CD14-positive monocyte (primary cell): ENCODE measurements around the gene TUBA1C. TPM values are rescaled to one million over a fixed set of nuclear protein-coding genes. Genes with fewer than 3 reads are reported as not detected.

Experiments used
- DNase-seq, 3 donors: peaks; one replicate each; pipeline ENCODE4 v3.0.0-alpha.2; 2011 to 2022
- H2AFZ ChIP-seq: 2 replicates; pipeline ENCODE4 v1.6.0; 2012; ENCODE audit warnings: mild to moderate bottlenecking, low read depth, low read length, inconsistent platforms; ENCODE audit not compliant: insufficient read depth, poor library complexity, severe bottlenecking
- H3K27ac ChIP-seq, 2 donors: 1 replicate in 1 of 2; 2 replicates in 1 of 2; pipeline ENCODE4 v1.5.1; 2012 to 2013; ENCODE audit warnings: low read length in 2 of 2, control low read depth in 1 of 2, inconsistent platforms in 1 of 2, low read depth in 1 of 2, mild to moderate bottlenecking in 1 of 2
- H3K27me3 ChIP-seq, 2 donors: one replicate each; pipeline versions ENCODE4 v1.6.0 to v1.6.1; 2011 to 2013; ENCODE audit warnings: low read length in 2 of 2; ENCODE audit not compliant: control insufficient read depth in 2 of 2, insufficient read depth in 2 of 2
- H3K36me3 ChIP-seq, 2 donors: replicated peaks in 1 of 2; 1 replicate in 1 of 2; 2 replicates in 1 of 2; pipeline versions ENCODE4 v1.5.1 to v1.6.1; 2012 to 2013; ENCODE audit warnings: low read length in 2 of 2, control low read depth in 1 of 2, inconsistent platforms in 1 of 2, mild to moderate bottlenecking in 1 of 2; ENCODE audit not compliant: insufficient read depth in 2 of 2, control insufficient read depth in 1 of 2
- H3K4me1 ChIP-seq, 2 donors: 1 replicate in 1 of 2; 2 replicates in 1 of 2; pipeline versions ENCODE4 v1.5.1 to v1.6.1; 2012 to 2013; ENCODE audit warnings: low read length in 2 of 2, control low read depth in 1 of 2, inconsistent platforms in 1 of 2, mild to moderate bottlenecking in 1 of 2, moderate library complexity in 1 of 2; ENCODE audit not compliant: insufficient read depth in 2 of 2, control insufficient read depth in 1 of 2
- H3K4me2 ChIP-seq: replicated peaks from 2 replicates; pipeline ENCODE3; 2012; ENCODE audit warnings: low read length, moderate library complexity, mild to moderate bottlenecking; ENCODE audit not compliant: poor library complexity, severe bottlenecking; ENCODE audit errors: extremely low read depth
- H3K4me3 ChIP-seq, 3 experiments: fragments of 200-600 bp in 1 of 3; sonication (generic) in 1 of 3; replicated peaks in 1 of 3; 1 replicate in 2 of 3; 2 replicates in 1 of 3; pipeline ENCODE4 v1.5.1; 2011 to 2013; ENCODE audit warnings: low read length in 3 of 3, mild to moderate bottlenecking in 3 of 3, control low read depth in 2 of 3, low read depth in 2 of 3, inconsistent platforms in 1 of 3, moderate library complexity in 1 of 3
- H3K79me2 ChIP-seq: 2 replicates; pipeline ENCODE4 v1.6.0; 2012; ENCODE audit warnings: mild to moderate bottlenecking, control low read depth, inconsistent platforms, low read length, moderate library complexity; ENCODE audit not compliant: insufficient read depth
- H3K9ac ChIP-seq: 2 replicates; pipeline ENCODE4 v1.6.0; 2017; ENCODE audit warnings: low read length, mild to moderate bottlenecking; ENCODE audit not compliant: insufficient read depth, poor library complexity, severe bottlenecking
- H3K9me3 ChIP-seq, 2 donors: replicated peaks in 1 of 2; 1 replicate in 1 of 2; 2 replicates in 1 of 2; pipeline versions ENCODE4 v1.5.1 to v1.6.1; 2012 to 2013; ENCODE audit warnings: low read length in 2 of 2, control low read depth in 1 of 2; ENCODE audit not compliant: control insufficient read depth in 1 of 2, insufficient read depth in 1 of 2
- H4K20me1 ChIP-seq: 2 replicates; pipeline ENCODE4 v1.6.0; 2012; ENCODE audit warnings: mild to moderate bottlenecking, low read length, control low read depth, moderate library complexity; ENCODE audit not compliant: insufficient read depth
- H3K27ac Mint-ChIP-seq, 7 donors: one replicate each; pipeline ENCODE4 v1.8.0; 2020; ENCODE audit warnings: mild to moderate bottlenecking in 7 of 7, mixed read lengths in 7 of 7, moderate library complexity in 6 of 7, inconsistent platforms in 2 of 7
- H3K27me3 Mint-ChIP-seq, 3 donors: one replicate each; pipeline ENCODE4 v1.8.0; 2021 to 2022; ENCODE audit warnings: low read depth in 3 of 3, mild to moderate bottlenecking in 3 of 3, mixed read lengths in 3 of 3, moderate library complexity in 3 of 3, inconsistent platforms in 1 of 3
- H3K36me3 Mint-ChIP-seq, 2 donors: one replicate each; pipeline ENCODE4 v1.8.0; 2020; ENCODE audit warnings: mixed read lengths in 2 of 2, inconsistent platforms in 1 of 2, mild to moderate bottlenecking in 1 of 2
- H3K4me1 Mint-ChIP-seq: one replicate; pipeline ENCODE4 v1.8.0; 2020; ENCODE audit warnings: mild to moderate bottlenecking, mixed read lengths
- H3K4me3 Mint-ChIP-seq, 2 donors: one replicate each; pipeline ENCODE4 v1.8.0; 2020; ENCODE audit warnings: mild to moderate bottlenecking in 2 of 2, mixed read lengths in 2 of 2, moderate library complexity in 1 of 2
- H3K9me3 Mint-ChIP-seq, 7 donors: one replicate each; pipeline ENCODE4 v1.8.0; 2020 to 2022; ENCODE audit warnings: mixed read lengths in 7 of 7, mild to moderate bottlenecking in 6 of 7, moderate library complexity in 6 of 7, inconsistent platforms in 2 of 7
- CTCF ChIP-seq: fragments of 200-600 bp; IDR thresholded peaks from one replicate; pipeline ENCODE4 v1.8.0; 2022; ENCODE audit warnings: antibody characterized with exemption, mild to moderate bottlenecking
- WGBS: methylation state at CpG from one replicate; pipeline ENCODE4 v1.1.5; 2013; ENCODE audit warnings: missing lambda C conversion rate; ENCODE audit not compliant: insufficient coverage; 5-methylcytosine and 5-hydroxymethylcytosine counted together
- intact Hi-C, 2 donors: fragments of 100-400 bp; cut with micrococcal nuclease; formaldehyde crosslinking; loops; one replicate each; pipeline versions ENCODE4 v1.15.0 to v1.15.1; 2023
- polyA plus RNA-seq, 3 donors: library from polyadenylated mRNA; depleted of rRNA in 1 of 3; unstranded in 2 of 3; stranded (reverse) in 1 of 3; fragments of 300-500 nt in 2 of 3; fragments of >200 nt in 1 of 3; fragmentation: Illumina TruSeq in 2 of 3; gene quantifications; 1 replicate in 2 of 3; 2 replicates in 1 of 3; pipeline ENCODE4 v1.2.3, GENCODE V29; 2012 to 2021

TUBA1C gene
- polyA plus RNA-seq, 3 donors: 53.7 to 263 (median 61.0) TPM

GRCh38 chr12:49223590-49224369, 41.1 kb upstream of the TUBA1C start:
- Histone ChIP-seq H3K4me3 (peak overlapping the region in 1 of 3 experiments; percentile 41), H3K36me3 (no peaks in the 10 kb centered on the region), H3K9me3 (no peaks in the 10 kb centered on the region), H4K20me1 (no peaks in the 10 kb centered on the region), H3K4me2 (peak overlapping the region; percentile 37), H3K27me3 (no peaks in the 10 kb centered on the region), H3K79me2 (no peaks in the 10 kb centered on the region), H3K4me1 (peaks cover 73 to 75% of the 10 kb centered on the region in 2 donors), H3K27ac (peak overlapping the region; percentile 77 to 82), H2AFZ (peak overlapping the region; percentile 27), H3K9ac (no peak overlapping the region)
- Mint-ChIP-seq H3K4me3 (no peak overlapping the region), H3K4me1 (peaks cover 72% of the 10 kb centered on the region), H3K36me3 (peaks cover 0 to 4% of the 10 kb centered on the region in 2 donors), H3K27ac (peak overlapping the region; percentile 87 to 96 (median 93)), H3K27me3 (peaks cover 0 to 8% (median 2%) of the 10 kb centered on the region in 3 donors), H3K9me3 (no peaks in the 10 kb centered on the region)
- TF ChIP-seq CTCF: no peak
- WGBS: 100% methylated on average over 1 of the region's 3 CpGs
- intact Hi-C loops: no loop called here
- DNase-seq: no peak

GRCh38 chr12:49225576-49226166, 39.2 kb upstream of the TUBA1C start:
- Histone ChIP-seq H3K9ac (no peak overlapping the region), H3K27ac (peak overlapping the region; percentile 54 to 77), H3K9me3 (no peaks in the 10 kb centered on the region), H2AFZ (peak overlapping the region; percentile 26), H3K36me3 (no peaks in the 10 kb centered on the region), H3K4me2 (no peak overlapping the region), H4K20me1 (no peaks in the 10 kb centered on the region), H3K27me3 (no peaks in the 10 kb centered on the region), H3K79me2 (no peaks in the 10 kb centered on the region), H3K4me3 (no peak overlapping the region), H3K4me1 (peaks cover 67 to 72% of the 10 kb centered on the region in 2 donors)
- intact Hi-C loops: no loop called here
- H3K36me3 Mint-ChIP-seq: no peaks in the 10 kb centered on the region
- peaks cover 64% of the 10 kb centered on the region for H3K4me1 Mint-ChIP-seq
- no peak for TF ChIP-seq CTCF
- no peaks in the 10 kb centered on the region for H3K9me3 Mint-ChIP-seq
- H3K27ac Mint-ChIP-seq: peak overlapping the region; percentile 80 to 89 (median 84)
- WGBS: 43% methylated on average over 6 of the region's 7 CpGs
- peaks cover 0 to 4% (median 2%) of the 10 kb centered on the region in 3 donors for H3K27me3 Mint-ChIP-seq
- no peak overlapping the region for H3K4me3 Mint-ChIP-seq
- peak; percentile 21 to 29 (median 26) for DNase-seq
